ENCODE measurements around the gene IGLL5.

The IGLL5 gene

DNA sequence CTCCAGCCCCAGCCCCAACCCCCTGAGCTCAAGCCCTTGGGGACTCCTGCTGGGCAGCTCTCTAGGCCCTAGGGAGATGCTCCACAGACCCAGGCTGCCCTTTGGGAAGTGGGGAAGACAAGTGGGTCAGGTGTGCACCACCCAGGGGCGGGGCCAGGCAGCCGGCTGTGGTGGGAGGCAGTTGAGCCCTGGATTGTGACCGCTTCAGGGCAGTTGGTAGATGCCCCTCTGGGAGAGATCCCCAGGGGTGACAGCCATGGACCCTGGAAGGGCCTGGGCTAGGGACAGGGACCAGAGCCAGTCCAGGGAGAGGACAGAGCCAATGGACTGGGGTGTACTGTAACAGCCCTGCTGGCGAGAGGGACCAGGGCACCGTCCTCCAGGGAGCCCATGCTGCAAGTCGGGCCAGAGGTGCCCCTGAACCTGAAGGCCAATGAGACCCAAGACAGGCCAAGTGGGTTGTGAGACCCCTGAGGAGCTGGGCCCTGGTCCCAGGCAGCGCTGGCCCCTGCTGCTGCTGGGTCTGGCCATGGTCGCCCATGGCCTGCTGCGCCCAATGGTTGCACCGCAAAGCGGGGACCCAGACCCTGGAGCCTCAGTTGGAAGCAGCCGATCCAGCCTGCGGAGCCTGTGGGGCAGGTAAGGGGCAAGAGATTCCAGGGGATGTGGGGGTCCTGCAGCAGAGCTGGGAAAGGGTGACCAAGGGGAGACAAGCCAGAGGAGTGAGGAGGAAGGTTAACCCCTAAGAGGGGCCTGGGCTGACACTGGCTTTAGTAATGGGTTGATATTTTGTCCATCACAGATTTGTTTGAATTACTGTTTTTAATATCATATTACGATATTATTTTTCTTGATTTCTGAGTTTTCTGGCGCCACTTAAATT is at the start of gene IGLL5:
Gene IGLL5, plus strand, starts transcription at position 196 of the 883 bp plus-strand sequence. Its CDS starts 238 bp downstream, at position 434.
- DNase-seq (ENCODE audit: extremely low spot score), result no peak
- ChIA-PET CTCF (no interaction called here), POLR2A (no interaction called here)
- no peak for TF ChIP-seq NFRKB (IDR thresholded peaks at IDR 0.05)
- TF ChIP-seq BHLHE40 (IDR thresholded peaks at IDR 0.05; ENCODE audit: borderline replicate concordance), result no peak
- TF ChIP-seq LEF1 (IDR thresholded peaks at IDR 0.05; ENCODE audit: borderline replicate concordance), result no peak
- TF ChIP-seq HDGF (IDR thresholded peaks at IDR 0.05; ENCODE audit: borderline replicate concordance), result no peak
- TF ChIP-seq FOXK2 (IDR thresholded peaks at IDR 0.05), result no peak
- no peak for TF ChIP-seq ARNT (IDR thresholded peaks at IDR 0.05)
- no peak for TF ChIP-seq SUZ12 (IDR thresholded peaks at IDR 0.05)
- TF ChIP-seq SP1 (IDR thresholded peaks at IDR 0.05), result no peak
- no peak for TF ChIP-seq L3MBTL2 (conservative IDR thresholded peaks at IDR 0.05)
- TF ChIP-seq TARDBP (IDR thresholded peaks at IDR 0.05), result no peak

DNA sequence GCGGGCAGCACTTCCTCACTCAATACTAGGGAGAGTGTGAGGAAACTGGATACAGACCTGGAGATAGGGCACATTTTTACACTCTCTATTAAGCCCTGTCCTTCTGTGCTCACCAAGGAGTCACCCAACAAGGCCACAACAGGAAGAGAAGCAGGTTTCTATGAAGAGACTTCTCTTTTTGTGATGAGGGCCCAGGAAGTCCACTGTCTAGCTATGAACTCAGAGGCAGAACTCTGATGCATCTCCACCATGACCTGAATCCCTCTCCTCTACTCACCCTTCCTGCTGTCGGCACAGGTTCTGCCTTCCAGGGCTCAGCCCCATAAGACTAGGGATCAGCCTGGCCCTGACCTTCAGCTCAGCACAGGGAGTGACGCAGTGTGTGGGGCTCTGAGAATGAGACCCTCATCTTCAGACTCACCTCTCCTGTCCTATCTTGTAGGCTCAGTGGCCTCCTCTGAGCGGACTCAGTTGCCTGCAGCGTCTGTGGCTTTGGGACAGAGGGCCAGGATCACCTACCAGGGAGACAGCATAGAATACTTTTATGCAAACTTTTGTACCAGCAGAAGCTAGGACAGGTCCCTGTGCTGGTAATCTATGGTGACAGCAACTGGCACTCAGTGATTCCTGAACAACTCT is 49.3 kb upstream of the IGLL5 start:
- TF ChIP-seq SUZ12 (IDR thresholded peaks at IDR 0.05) (no peak), HDGF (IDR thresholded peaks at IDR 0.05; ENCODE audit: borderline replicate concordance) (no peak), ZNF384 (IDR thresholded peaks at IDR 0.05) (no peak), ELF4 (IDR thresholded peaks at IDR 0.05) (no peak), ARNT (IDR thresholded peaks at IDR 0.05) (no peak), FOXA1 (IDR thresholded peaks at IDR 0.05) (no peak), CTBP1 (IDR thresholded peaks at IDR 0.05; ENCODE audit: borderline replicate concordance) (no peak), LEF1 (IDR thresholded peaks at IDR 0.05; ENCODE audit: borderline replicate concordance) (no peak), BHLHE40 (IDR thresholded peaks at IDR 0.05; ENCODE audit: borderline replicate concordance) (no peak), FOXM1 (IDR thresholded peaks at IDR 0.05; ENCODE audit: borderline replicate concordance) (no peak), NFRKB (IDR thresholded peaks at IDR 0.05) (no peak), TARDBP (IDR thresholded peaks at IDR 0.05) (no peak), SP1 (IDR thresholded peaks at IDR 0.05) (no peak), L3MBTL2 (conservative IDR thresholded peaks at IDR 0.05) (no peak), PKNOX1 (IDR thresholded peaks at IDR 0.05) (no peak), FOXK2 (IDR thresholded peaks at IDR 0.05) (no peak)
- POLR2A ChIA-PET, result no interaction called here
- CTCF ChIA-PET, result no interaction called here
- DNase-seq (ENCODE audit: extremely low spot score), result no peak

- POLR2A ChIA-PET, result no interaction called here
- CTCF ChIA-PET, result no interaction called here
- TF ChIP-seq NFRKB (IDR thresholded peaks at IDR 0.05), result no peak
- TF ChIP-seq ELF4 (IDR thresholded peaks at IDR 0.05), result no peak
These were observed 47.9 kb upstream of the IGLL5 start for GRCh38 chr22:22839570-22840314.

GRCh38 chr22:22840780-22841179 is 46.8 kb upstream of the IGLL5 start:
- POLR2A ChIA-PET, result no interaction called here
- TF ChIP-seq ARNT (IDR thresholded peaks at IDR 0.05) (no peak), FOXM1 (IDR thresholded peaks at IDR 0.05; ENCODE audit: borderline replicate concordance) (no peak), CTBP1 (IDR thresholded peaks at IDR 0.05; ENCODE audit: borderline replicate concordance) (no peak), FOXA1 (IDR thresholded peaks at IDR 0.05) (no peak), NFRKB (IDR thresholded peaks at IDR 0.05) (no peak), SP1 (IDR thresholded peaks at IDR 0.05) (no peak), HDGF (IDR thresholded peaks at IDR 0.05; ENCODE audit: borderline replicate concordance) (no peak), TARDBP (IDR thresholded peaks at IDR 0.05) (no peak), LEF1 (IDR thresholded peaks at IDR 0.05; ENCODE audit: borderline replicate concordance) (no peak)
- CTCF ChIA-PET, result no interaction called here
- DNase-seq (ENCODE audit: extremely low spot score), result no peak

More at GRCh38 chr22:22839570-22840314, 47.9 kb upstream of the IGLL5 start:
- DNase-seq (ENCODE audit: extremely low spot score), result no peak

DNA sequence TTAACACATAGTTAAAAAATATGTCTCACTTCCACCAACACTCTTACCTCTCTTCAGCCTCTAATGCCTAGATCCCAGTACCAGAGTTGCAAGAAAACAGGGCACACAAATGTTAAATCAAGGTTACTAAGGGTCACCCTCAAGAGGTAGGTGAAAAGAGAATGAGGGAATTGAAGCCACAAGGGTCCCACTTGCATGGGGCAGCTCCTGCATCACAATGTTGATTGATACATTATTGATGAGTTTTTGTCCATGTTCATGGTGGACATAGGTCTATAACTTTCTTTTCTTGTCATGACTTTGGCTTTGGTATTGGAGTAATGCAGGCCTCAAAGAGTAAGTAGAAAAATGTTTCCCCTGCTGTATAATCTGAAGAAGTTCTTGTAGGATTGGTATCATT is 46.0 kb upstream of the IGLL5 start:
- DNase-seq (ENCODE audit: extremely low spot score), result no peak
- no peak for TF ChIP-seq FOXA1 (IDR thresholded peaks at IDR 0.05)
- no peak for TF ChIP-seq FOXM1 (IDR thresholded peaks at IDR 0.05; ENCODE audit: borderline replicate concordance)
- no peak for TF ChIP-seq PKNOX1 (IDR thresholded peaks at IDR 0.05)
- no peak for TF ChIP-seq HDGF (IDR thresholded peaks at IDR 0.05; ENCODE audit: borderline replicate concordance)
- no peak for TF ChIP-seq SUZ12 (IDR thresholded peaks at IDR 0.05)
- no peak for TF ChIP-seq BHLHE40 (IDR thresholded peaks at IDR 0.05; ENCODE audit: borderline replicate concordance)
- TF ChIP-seq TARDBP (IDR thresholded peaks at IDR 0.05), result no peak
- TF ChIP-seq ELF4 (IDR thresholded peaks at IDR 0.05), result no peak
- no peak for TF ChIP-seq CTBP1 (IDR thresholded peaks at IDR 0.05; ENCODE audit: borderline replicate concordance)
- ChIA-PET POLR2A (no interaction called here), CTCF (no interaction called here)

GRCh38 chr22:22842085-22842484 is 45.5 kb upstream of the IGLL5 start:
- POLR2A ChIA-PET, result no interaction called here
- no peak for DNase-seq (ENCODE audit: extremely low spot score)
- CTCF ChIA-PET, result no interaction called here
- TF ChIP-seq L3MBTL2 (conservative IDR thresholded peaks at IDR 0.05) (no peak), FOXM1 (IDR thresholded peaks at IDR 0.05; ENCODE audit: borderline replicate concordance) (no peak), TARDBP (IDR thresholded peaks at IDR 0.05) (no peak), SP1 (IDR thresholded peaks at IDR 0.05) (no peak), BHLHE40 (IDR thresholded peaks at IDR 0.05; ENCODE audit: borderline replicate concordance) (no peak), ARNT (IDR thresholded peaks at IDR 0.05) (no peak), ELF4 (IDR thresholded peaks at IDR 0.05) (no peak), FOXK2 (IDR thresholded peaks at IDR 0.05) (no peak), CTBP1 (IDR thresholded peaks at IDR 0.05; ENCODE audit: borderline replicate concordance) (no peak), ZNF384 (IDR thresholded peaks at IDR 0.05) (no peak), HDGF (IDR thresholded peaks at IDR 0.05; ENCODE audit: borderline replicate concordance) (no peak), FOXA1 (IDR thresholded peaks at IDR 0.05) (no peak), SUZ12 (IDR thresholded peaks at IDR 0.05) (no peak), NFRKB (IDR thresholded peaks at IDR 0.05) (no peak), PKNOX1 (IDR thresholded peaks at IDR 0.05) (no peak), LEF1 (IDR thresholded peaks at IDR 0.05; ENCODE audit: borderline replicate concordance) (no peak)

Data from HEK293T (cell line).